Panc1 (cell line): ENCODE data around the gene ARRDC5.

Source experiments
- CTCF ChIP-seq: fragments of 450-650 bp; IDR thresholded peaks from 2 replicates; pipeline ENCODE4 v1.5.1; 2017; ENCODE audit warnings: mild to moderate bottlenecking
- POLR2AphosphoS5 ChIP-seq: IDR thresholded peaks from 2 replicates; pipeline ENCODE4 v1.6.1; 2012; ENCODE audit warnings: mild to moderate bottlenecking, low read depth, low read length, moderate library complexity
- SIN3A ChIP-seq: IDR thresholded peaks from 2 replicates; pipeline ENCODE4 v1.6.1; 2012; ENCODE audit warnings: low read depth, mild to moderate bottlenecking, low read length, moderate library complexity, borderline replicate concordance; ENCODE audit not compliant: insufficient read depth

GRCh38 chr19:4879041-4879440 lies 23.7 kb downstream of the ARRDC5 start:
- TF ChIP-seq CTCF, result no peak
- TF ChIP-seq POLR2AphosphoS5, result no peak
- no peak for TF ChIP-seq SIN3A
